ENCODE results near the gene VWA8.

DNA sequence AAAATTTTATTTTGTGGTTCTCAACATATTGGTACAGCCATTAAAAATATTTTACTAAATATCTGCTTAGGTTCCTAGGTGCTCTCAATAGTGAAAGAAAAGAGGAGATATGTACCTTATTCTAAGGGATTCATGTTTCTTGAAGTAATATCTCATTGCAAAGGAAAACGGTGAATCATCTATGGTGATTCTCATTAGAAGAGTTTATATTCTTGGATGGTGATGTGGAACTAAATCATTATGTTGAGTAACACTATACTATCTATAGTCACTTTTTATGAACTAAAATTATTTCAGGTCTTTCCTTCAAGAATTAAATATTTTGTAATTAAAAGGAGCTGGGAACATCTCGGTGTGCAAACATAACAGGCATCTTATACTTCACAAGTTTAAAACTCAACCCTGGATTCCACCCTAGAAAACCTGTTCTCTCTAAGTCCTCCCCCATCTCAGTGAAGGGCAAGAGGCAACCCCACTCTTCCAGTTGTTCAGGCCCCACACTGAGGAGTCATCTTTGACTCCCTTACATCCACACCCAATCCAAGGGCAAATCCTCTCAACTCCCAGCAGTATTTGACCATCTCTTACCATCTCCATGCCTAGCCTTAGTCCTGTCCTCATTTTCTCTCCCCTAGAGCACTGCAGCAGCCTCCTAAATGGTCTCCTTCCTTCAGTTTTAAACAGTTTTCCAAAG is 363.4 kb downstream of the VWA8 start:
- TF ChIP-seq, protein P1, sequence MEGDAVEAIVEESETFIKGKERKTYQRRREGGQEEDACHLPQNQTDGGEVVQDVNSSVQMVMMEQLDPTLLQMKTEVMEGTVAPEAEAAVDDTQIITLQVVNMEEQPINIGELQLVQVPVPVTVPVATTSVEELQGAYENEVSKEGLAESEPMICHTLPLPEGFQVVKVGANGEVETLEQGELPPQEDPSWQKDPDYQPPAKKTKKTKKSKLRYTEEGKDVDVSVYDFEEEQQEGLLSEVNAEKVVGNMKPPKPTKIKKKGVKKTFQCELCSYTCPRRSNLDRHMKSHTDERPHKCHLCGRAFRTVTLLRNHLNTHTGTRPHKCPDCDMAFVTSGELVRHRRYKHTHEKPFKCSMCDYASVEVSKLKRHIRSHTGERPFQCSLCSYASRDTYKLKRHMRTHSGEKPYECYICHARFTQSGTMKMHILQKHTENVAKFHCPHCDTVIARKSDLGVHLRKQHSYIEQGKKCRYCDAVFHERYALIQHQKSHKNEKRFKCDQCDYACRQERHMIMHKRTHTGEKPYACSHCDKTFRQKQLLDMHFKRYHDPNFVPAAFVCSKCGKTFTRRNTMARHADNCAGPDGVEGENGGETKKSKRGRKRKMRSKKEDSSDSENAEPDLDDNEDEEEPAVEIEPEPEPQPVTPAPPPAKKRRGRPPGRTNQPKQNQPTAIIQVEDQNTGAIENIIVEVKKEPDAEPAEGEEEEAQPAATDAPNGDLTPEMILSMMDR (IDR thresholded peaks at IDR 0.05) = no peak
- TF ChIP-seq POLR2A (IDR thresholded peaks at IDR 0.05; ENCODE audit: low read depth) = no peak
